CD4-positive, alpha-beta T cell (primary cell): ENCODE data around the gene MED25. TPM values are rescaled to one million over a fixed set of nuclear protein-coding genes. Genes with fewer than 3 reads are reported as not detected.

ENCODE experiments used
- ATAC-seq: fragments of 200-7000 bp; cut with Tn5 transposase; one replicate; pipeline ENCODE4 v1.10.0; 2022; ENCODE audit warnings: mild to moderate bottlenecking; ENCODE audit not compliant: poor library complexity
- CTCF ChIA-PET: fragments of 350-600 bp; sonication (Branson Sonifier 250); formaldehyde crosslinking; loops from one replicate; lab custom pipeline; 2021; ENCODE audit warnings: antibody characterized with exemption, inconsistent platforms; lab: Charles Lee
- POLR2A ChIA-PET: fragments of 350-600 bp; sonication (Branson Sonifier 250); formaldehyde crosslinking; loops from one replicate; lab custom pipeline; 2021; ENCODE audit warnings: antibody characterized with exemption, inconsistent platforms; lab: Charles Lee
- DNase-seq, 14 experiments: peaks; one replicate each; pipeline ENCODE4 v3.0.0-alpha.2; 2013 to 2020; ENCODE audit warnings: mixed read lengths in 2 of 14
- H3K27ac ChIP-seq, 2 donors: one replicate each; pipeline versions ENCODE4 v1.5.1 to v1.7.0; 2013; ENCODE audit warnings: low read length in 2 of 2, low read depth in 1 of 2, mild to moderate bottlenecking in 1 of 2
- H3K27me3 ChIP-seq, 2 experiments: 1 replicate in 1 of 2; 2 replicates in 1 of 2; pipeline versions ENCODE4 v1.6.1 to v1.7.0; 2013; ENCODE audit warnings: low read length in 2 of 2, control low read depth in 1 of 2, mild to moderate bottlenecking in 1 of 2, moderate library complexity in 1 of 2; ENCODE audit not compliant: insufficient read depth in 2 of 2, control insufficient read depth in 1 of 2
- H3K36me3 ChIP-seq: one replicate; pipeline ENCODE4 v1.6.1; 2013; ENCODE audit warnings: low read length, control low read depth; ENCODE audit not compliant: insufficient read depth
- H3K4me1 ChIP-seq: one replicate; pipeline ENCODE4 v1.6.1; 2013; ENCODE audit warnings: low read length, control low read depth; ENCODE audit not compliant: insufficient read depth
- H3K4me3 ChIP-seq: one replicate; pipeline ENCODE4 v1.5.1; 2013; ENCODE audit warnings: mild to moderate bottlenecking, low read length, moderate library complexity
- H3K9me3 ChIP-seq, 2 experiments: 1 replicate in 1 of 2; 2 replicates in 1 of 2; pipeline versions ENCODE4 v1.6.1 to v1.7.0; 2013; ENCODE audit warnings: low read length in 2 of 2, mild to moderate bottlenecking in 2 of 2, control low read depth in 1 of 2, moderate library complexity in 1 of 2; ENCODE audit not compliant: control insufficient read depth in 1 of 2, insufficient read depth in 1 of 2
- H3K27ac Mint-ChIP-seq: one replicate; pipeline ENCODE4 v1.8.0; 2020; ENCODE audit warnings: mixed read lengths
- H3K27me3 Mint-ChIP-seq: one replicate; pipeline ENCODE4 v1.8.0; 2021; ENCODE audit warnings: mixed read lengths
- H3K36me3 Mint-ChIP-seq: one replicate; pipeline ENCODE4 v1.8.0; 2021; ENCODE audit warnings: low read depth, mixed read lengths
- H3K4me1 Mint-ChIP-seq: one replicate; pipeline ENCODE4 v1.8.0; 2021; ENCODE audit warnings: low read depth, mixed read lengths
- H3K4me3 Mint-ChIP-seq: one replicate; pipeline ENCODE4 v1.8.0; 2020; ENCODE audit warnings: mild to moderate bottlenecking, mixed read lengths
- H3K9me3 Mint-ChIP-seq: one replicate; pipeline ENCODE4 v1.8.0; 2020; ENCODE audit warnings: mixed read lengths
- CTCF ChIP-seq: fragments of 200-600 bp; IDR thresholded peaks from one replicate; pipeline ENCODE4 v1.8.0; 2022; ENCODE audit warnings: antibody characterized with exemption, mild to moderate bottlenecking
- intact Hi-C, 2 experiments: fragments of 100-400 bp; cut with DNase I in 1 of 2; cut with micrococcal nuclease in 1 of 2; formaldehyde crosslinking; loops; one replicate each; pipeline versions ENCODE4 v1.15.1 to v1.9.0; 2023 to 2025; cut with DNase I, micrococcal nuclease
- total RNA-seq, 174 experiments: library from RNA in 2 of 174; stranded (reverse) in 2 of 174; gene quantifications; one replicate each; pipeline ENCODE4 v1.2.3 and lab custom pipeline; 2021 to 2026

MED25 gene
- total RNA-seq, 2 experiments from 2014 or later = 67.2 to 67.8 TPM

GRCh38 chr19:49856574-49857021 is 38.5 kb downstream of the MED25 start:
- H3K27ac ChIP-seq = no peak overlapping the region
- peaks cover 38% of the 10 kb centered on the region for H3K36me3 Mint-ChIP-seq
- H3K27ac Mint-ChIP-seq = no peak overlapping the region
- no peak overlapping the region for H3K4me3 Mint-ChIP-seq
- no peaks in the 10 kb centered on the region for H3K27me3 ChIP-seq
- intact Hi-C loops = no loop called here
- H3K9me3 Mint-ChIP-seq = no peaks in the 10 kb centered on the region
- ATAC-seq = no peak
- TF ChIP-seq CTCF = no peak
- peaks cover 0 to 3% of the 10 kb centered on the region in 2 experiments for H3K9me3 ChIP-seq
- ChIA-PET CTCF (no interaction called here), POLR2A (no interaction called here)
- DNase-seq = no peak
- H3K4me1 Mint-ChIP-seq = peaks cover 14% of the 10 kb centered on the region
- H3K4me3 ChIP-seq = no peak overlapping the region
- no peaks in the 10 kb centered on the region for H3K27me3 Mint-ChIP-seq
- H3K36me3 ChIP-seq = peaks cover 49% of the 10 kb centered on the region
- H3K4me1 ChIP-seq = peaks cover 26% of the 10 kb centered on the region

- Histone ChIP-seq H3K9me3 (peaks cover 0 to 3% of the 10 kb centered on the region in 2 experiments), H3K4me1 (peaks cover 20% of the 10 kb centered on the region), H3K27me3 (no peaks in the 10 kb centered on the region), H3K36me3 (peaks cover 54% of the 10 kb centered on the region), H3K27ac (no peak overlapping the region), H3K4me3 (no peak overlapping the region)
- ChIA-PET POLR2A (interaction anchor here (1.0 to 1.4 kb wide), 2 partner anchors 9 to 11 kb away, joined by 3 to 5 read pairs; no protein-coding TSS in a partner anchor), CTCF (no interaction called here)
- intact Hi-C loops = no loop called here
- Mint-ChIP-seq H3K36me3 (peaks cover 33% of the 10 kb centered on the region), H3K4me1 (peaks cover 10% of the 10 kb centered on the region), H3K4me3 (no peak overlapping the region), H3K27ac (no peak overlapping the region), H3K9me3 (no peaks in the 10 kb centered on the region), H3K27me3 (no peaks in the 10 kb centered on the region)
- DNase-seq (no peak), ATAC-seq (no peak)
- TF ChIP-seq CTCF = no peak
Observed at GRCh38 chr19:49857061-49857837, 39.2 kb downstream of the MED25 start.

- Histone ChIP-seq H3K4me3 (no peak overlapping the region), H3K4me1 (peaks cover 14% of the 10 kb centered on the region), H3K9me3 (peaks cover 0 to 3% of the 10 kb centered on the region in 2 experiments), H3K27me3 (no peaks in the 10 kb centered on the region), H3K36me3 (peaks cover 58% of the 10 kb centered on the region), H3K27ac (no peak overlapping the region)
- H3K4me3 Mint-ChIP-seq = no peak overlapping the region
- ChIA-PET POLR2A (interaction anchor here (1.0 to 1.4 kb wide), 2 partner anchors 9 to 10 kb away, joined by 3 to 5 read pairs; no protein-coding TSS in a partner anchor), CTCF (no interaction called here)
- intact Hi-C loops = no loop called here
- no peak overlapping the region for H3K27ac Mint-ChIP-seq
- no peak for TF ChIP-seq CTCF
- H3K36me3 Mint-ChIP-seq = peaks cover 27% of the 10 kb centered on the region
- DNase-seq = no peak
- H3K9me3 Mint-ChIP-seq = no peaks in the 10 kb centered on the region
- peaks cover 5% of the 10 kb centered on the region for H3K4me1 Mint-ChIP-seq
- ATAC-seq = no peak
- no peaks in the 10 kb centered on the region for H3K27me3 Mint-ChIP-seq
Observed at GRCh38 chr19:49857838-49858087, 39.7 kb downstream of the MED25 start.
